ENCODE results near the gene GSK3A.

GRCh38 chr19:42199440-42200115 is 42.8 kb downstream of the GSK3A start:
- peak in 3 of 6 experiments; percentile 6 to 18 (median 8) for TF ChIP-seq CTCF (IDR thresholded peaks at IDR 0.05)
- TF ChIP-seq POLR2A (IDR thresholded peaks at IDR 0.05) = no peak

Data from Peyer's patch (tissue), 4 donors.